Transverse colon (tissue), 3 donors: Measurements from ENCODE around the gene CCT7.
"Not testable (repeated sequence)": the region's sequence is repeated elsewhere in the genome, so short reads cannot be mapped to it uniquely, and the experiment has no call there.

Experiments used
- POLR2A ChIP-seq: fragments of 450-650 bp; IDR thresholded peaks from one replicate; pipeline ENCODE4 v1.6.1; 2016; ENCODE audit warnings: antibody characterized with exemption, mild to moderate bottlenecking, moderate library complexity
- TF ChIP-seq, protein P1 (sequence below), 5 experiments: fragments of 200-600 bp in 3 of 5; fragments of 450-650 bp in 2 of 5; sonication (generic) in 3 of 5; IDR thresholded peaks; 1 replicate in 2 of 5; 2 replicates in 3 of 5; pipeline ENCODE4 v1.5.1; 2016 to 2017; ENCODE audit warnings: antibody characterized with exemption in 5 of 5, inconsistent platforms in 3 of 5, mild to moderate bottlenecking in 2 of 5, moderate library complexity in 1 of 5

DNA sequence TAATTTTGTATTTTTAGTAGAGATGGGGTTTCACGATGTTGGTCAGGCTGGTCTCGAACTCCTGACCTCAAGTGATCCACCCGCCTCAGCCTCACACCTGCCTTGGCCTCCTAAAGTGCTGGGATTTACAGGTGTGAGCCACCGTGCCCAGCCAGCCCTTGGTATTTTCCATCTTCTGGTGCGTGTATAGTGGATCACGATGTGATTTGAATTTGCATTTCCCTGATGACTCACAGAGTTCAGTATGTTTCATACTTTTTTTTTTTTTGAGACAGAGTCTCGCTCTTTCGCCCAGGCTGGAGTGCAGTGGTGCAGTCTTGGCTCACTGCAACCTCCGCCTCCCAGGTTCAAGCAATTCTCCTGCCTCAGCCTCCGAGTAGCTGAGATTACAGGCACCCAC is 33.8 kb upstream of the CCT7 start:
- TF ChIP-seq, protein P1, sequence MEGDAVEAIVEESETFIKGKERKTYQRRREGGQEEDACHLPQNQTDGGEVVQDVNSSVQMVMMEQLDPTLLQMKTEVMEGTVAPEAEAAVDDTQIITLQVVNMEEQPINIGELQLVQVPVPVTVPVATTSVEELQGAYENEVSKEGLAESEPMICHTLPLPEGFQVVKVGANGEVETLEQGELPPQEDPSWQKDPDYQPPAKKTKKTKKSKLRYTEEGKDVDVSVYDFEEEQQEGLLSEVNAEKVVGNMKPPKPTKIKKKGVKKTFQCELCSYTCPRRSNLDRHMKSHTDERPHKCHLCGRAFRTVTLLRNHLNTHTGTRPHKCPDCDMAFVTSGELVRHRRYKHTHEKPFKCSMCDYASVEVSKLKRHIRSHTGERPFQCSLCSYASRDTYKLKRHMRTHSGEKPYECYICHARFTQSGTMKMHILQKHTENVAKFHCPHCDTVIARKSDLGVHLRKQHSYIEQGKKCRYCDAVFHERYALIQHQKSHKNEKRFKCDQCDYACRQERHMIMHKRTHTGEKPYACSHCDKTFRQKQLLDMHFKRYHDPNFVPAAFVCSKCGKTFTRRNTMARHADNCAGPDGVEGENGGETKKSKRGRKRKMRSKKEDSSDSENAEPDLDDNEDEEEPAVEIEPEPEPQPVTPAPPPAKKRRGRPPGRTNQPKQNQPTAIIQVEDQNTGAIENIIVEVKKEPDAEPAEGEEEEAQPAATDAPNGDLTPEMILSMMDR (IDR thresholded peaks at IDR 0.05), result not testable (repeated sequence)
- TF ChIP-seq POLR2A, result not testable (repeated sequence)
